ENCODE data around the gene FAM222A. TPM values are rescaled to one million over a fixed set of nuclear protein-coding genes. Genes with fewer than 3 reads are reported as not detected.

Gene FAM222A
- total and polyA plus RNA-seq, 2 of the 8 experiments (the other 6 are each of a cell fraction or from before 2014, with no cell fraction given) = 0.94 to 1.1 TPM

DNA sequence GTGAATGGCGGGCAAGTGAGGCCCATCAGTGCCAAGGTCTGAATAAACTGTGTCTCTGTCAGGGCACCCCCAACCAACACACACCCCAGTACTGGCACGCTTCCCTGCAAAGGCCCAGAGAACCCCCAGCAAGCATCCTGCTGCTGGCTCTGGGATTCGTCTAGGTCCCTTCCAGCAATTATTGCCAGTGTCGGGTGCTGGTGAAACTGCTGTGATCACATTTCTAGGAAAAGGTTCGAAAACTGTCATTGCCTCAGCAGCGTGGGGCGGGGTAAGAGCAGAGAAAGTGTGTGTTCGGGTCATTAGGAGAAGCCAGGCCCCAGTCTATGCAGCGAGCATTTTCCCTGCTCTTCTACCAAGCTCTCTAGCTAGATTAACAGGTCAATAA lies 2.5 kb downstream of the FAM222A start (continued):
- TF ChIP-seq PHF8 (conservative IDR thresholded peaks at IDR 0.05; ENCODE audit: low read depth, low read length) = no peak
